A673 (cell line): Measurements from ENCODE around the gene ARHGEF39. TPM values are rescaled to one million over a fixed set of nuclear protein-coding genes. Genes with fewer than 3 reads are reported as not detected.

Experiments
- BruUV-seq: library from RNA; stranded (reverse); fragments of 400-500 nt; replicated peaks from 2 replicates; lab custom pipeline; 2021; lab: Mats Ljungman, UMichigan
- CTCF ChIA-PET: fragments of 300-600 bp; sonication (Branson Sonifier 250); formaldehyde crosslinking; loops from one replicate; lab custom pipeline; 2022; ENCODE audit warnings: antibody characterized with exemption; lab: Charles Lee
- POLR2A ChIA-PET: fragments of 300-600 bp; sonication (Branson Sonifier 250); formaldehyde crosslinking; loops from one replicate; lab custom pipeline; 2022; ENCODE audit warnings: antibody characterized with exemption; ENCODE audit not compliant: low non-redundant PET; lab: Charles Lee
- DNase-seq: peaks from one replicate; pipeline ENCODE4 v3.0.0-alpha.2; 2015; ENCODE audit warnings: low spot score
- H3K27ac ChIP-seq: fragments of 200-600 bp; sonication (generic); 2 replicates; pipeline ENCODE4 v1.5.1; 2016; ENCODE audit warnings: mixed run types, low read depth, mild to moderate bottlenecking, mixed read lengths, antibody characterized with exemption, low read length; ENCODE audit not compliant: poor library complexity, severe bottlenecking
- H3K27me3 ChIP-seq: fragments of 200-600 bp; sonication (generic); replicated peaks from 2 replicates; pipeline ENCODE4 v1.6.1; 2017; ENCODE audit warnings: mixed run types, low read depth, mild to moderate bottlenecking, mixed read lengths, antibody characterized with exemption, low read length; ENCODE audit not compliant: insufficient read depth, poor library complexity
- H3K36me3 ChIP-seq: fragments of 200-600 bp; sonication (generic); 2 replicates; pipeline ENCODE4 v1.6.1; 2016; ENCODE audit warnings: mixed run types, mild to moderate bottlenecking, mixed read lengths, antibody characterized with exemption, low read length; ENCODE audit not compliant: insufficient read depth, poor library complexity, severe bottlenecking
- H3K4me1 ChIP-seq: fragments of 200-600 bp; sonication (generic); 2 replicates; pipeline ENCODE4 v1.6.1; 2017; ENCODE audit warnings: mixed run types, mild to moderate bottlenecking, mixed read lengths, antibody characterized with exemption, low read length; ENCODE audit not compliant: insufficient read depth, poor library complexity, severe bottlenecking
- H3K4me3 ChIP-seq: fragments of 200-600 bp; sonication (generic); 2 replicates; pipeline ENCODE4 v1.5.1; 2016; ENCODE audit warnings: low read depth, mixed run types, mild to moderate bottlenecking, mixed read lengths, low read length; ENCODE audit not compliant: poor library complexity, severe bottlenecking
- H3K9me3 ChIP-seq: fragments of 200-600 bp; sonication (generic); 2 replicates; pipeline ENCODE4 v1.6.1; 2016; ENCODE audit warnings: mixed run types, low read depth, mild to moderate bottlenecking, mixed read lengths, antibody characterized with exemption, low read length; ENCODE audit not compliant: poor library complexity, severe bottlenecking
- EZH2 ChIP-seq: fragments of 200-600 bp; sonication (generic); IDR thresholded peaks from 2 replicates; pipeline ENCODE4 v1.6.1; 2017; ENCODE audit warnings: borderline replicate concordance, low read depth, mild to moderate bottlenecking, mixed read lengths, antibody characterized with exemption, low read length; ENCODE audit not compliant: poor library complexity, severe bottlenecking
- intact Hi-C: fragments of 100-400 bp; cut with micrococcal nuclease; formaldehyde crosslinking; loops from one replicate; pipeline ENCODE4 v1.10.0; 2022; ENCODE audit not compliant: unreplicated experiment
- total RNA-seq: library from RNA; stranded (reverse); gene quantifications from 2 replicates; pipeline ENCODE4 v1.2.3, GENCODE V29; 2021
- TF ChIP-seq, protein P1 (sequence below): fragments of 300-800, 200-600 bp; sonication (generic); conservative IDR thresholded peaks from 2 replicates; pipeline ENCODE4 v1.5.1; 2017; ENCODE audit warnings: low read depth, mild to moderate bottlenecking, antibody characterized with exemption, low read length, moderate library complexity, mixed read lengths

Gene ARHGEF39
- total RNA-seq, 1 experiment from 2014 or later, result 25.0 TPM

GRCh38 chr9:35656831-35657545, 8.0 kb downstream of the ARHGEF39 start:
- peak; percentile 46 for DNase-seq
- H3K4me1 ChIP-seq, result peaks cover 11% of the 10 kb centered on the region
- peak overlapping the region; percentile 97 for H3K27ac ChIP-seq
- intact Hi-C loops, result loop anchor here (5.0 kb wide), 3 partner anchors 75 to 540 kb away; partner anchors contain the start of genes ATOSB, CREB3, SPAG8 and TLN1
- H3K4me3 ChIP-seq, result peak overlapping the region; percentile 74
- no peaks in the 10 kb centered on the region for H3K9me3 ChIP-seq
- no peaks in the 10 kb centered on the region for H3K27me3 ChIP-seq
- POLR2A ChIA-PET, result no interaction called here
- CTCF ChIA-PET, result interaction anchor here (0.7 to 1.1 kb wide), 2 partner anchors 40 to 180 kb away, joined by 3 to 8 read pairs; no protein-coding TSS in a partner anchor
- TF ChIP-seq, protein P1, sequence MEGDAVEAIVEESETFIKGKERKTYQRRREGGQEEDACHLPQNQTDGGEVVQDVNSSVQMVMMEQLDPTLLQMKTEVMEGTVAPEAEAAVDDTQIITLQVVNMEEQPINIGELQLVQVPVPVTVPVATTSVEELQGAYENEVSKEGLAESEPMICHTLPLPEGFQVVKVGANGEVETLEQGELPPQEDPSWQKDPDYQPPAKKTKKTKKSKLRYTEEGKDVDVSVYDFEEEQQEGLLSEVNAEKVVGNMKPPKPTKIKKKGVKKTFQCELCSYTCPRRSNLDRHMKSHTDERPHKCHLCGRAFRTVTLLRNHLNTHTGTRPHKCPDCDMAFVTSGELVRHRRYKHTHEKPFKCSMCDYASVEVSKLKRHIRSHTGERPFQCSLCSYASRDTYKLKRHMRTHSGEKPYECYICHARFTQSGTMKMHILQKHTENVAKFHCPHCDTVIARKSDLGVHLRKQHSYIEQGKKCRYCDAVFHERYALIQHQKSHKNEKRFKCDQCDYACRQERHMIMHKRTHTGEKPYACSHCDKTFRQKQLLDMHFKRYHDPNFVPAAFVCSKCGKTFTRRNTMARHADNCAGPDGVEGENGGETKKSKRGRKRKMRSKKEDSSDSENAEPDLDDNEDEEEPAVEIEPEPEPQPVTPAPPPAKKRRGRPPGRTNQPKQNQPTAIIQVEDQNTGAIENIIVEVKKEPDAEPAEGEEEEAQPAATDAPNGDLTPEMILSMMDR, result no peak
- no peak for TF ChIP-seq EZH2
- peaks cover 21% of the 10 kb centered on the region for H3K36me3 ChIP-seq
- no TSS peak for BruUV-seq

GRCh38 chr9:35656348-35656747, 8.6 kb downstream of the ARHGEF39 start:
- no peak overlapping the region for H3K4me3 ChIP-seq
- H3K27me3 ChIP-seq, result no peaks in the 10 kb centered on the region
- TF ChIP-seq, protein P1, result no peak
- no peak for TF ChIP-seq EZH2
- no peak overlapping the region for H3K27ac ChIP-seq
- intact Hi-C loops, result loop anchor here (5.0 kb wide), 3 partner anchors 76 to 539 kb away; partner anchors contain the start of genes ATOSB, CREB3, SPAG8 and TLN1
- ChIA-PET CTCF (no interaction called here), POLR2A (no interaction called here)
- H3K36me3 ChIP-seq, result peaks cover 15% of the 10 kb centered on the region
- BruUV-seq, result no TSS peak
- no peaks in the 10 kb centered on the region for H3K9me3 ChIP-seq
- DNase-seq, result no peak
- peaks cover 11% of the 10 kb centered on the region for H3K4me1 ChIP-seq

DNA sequence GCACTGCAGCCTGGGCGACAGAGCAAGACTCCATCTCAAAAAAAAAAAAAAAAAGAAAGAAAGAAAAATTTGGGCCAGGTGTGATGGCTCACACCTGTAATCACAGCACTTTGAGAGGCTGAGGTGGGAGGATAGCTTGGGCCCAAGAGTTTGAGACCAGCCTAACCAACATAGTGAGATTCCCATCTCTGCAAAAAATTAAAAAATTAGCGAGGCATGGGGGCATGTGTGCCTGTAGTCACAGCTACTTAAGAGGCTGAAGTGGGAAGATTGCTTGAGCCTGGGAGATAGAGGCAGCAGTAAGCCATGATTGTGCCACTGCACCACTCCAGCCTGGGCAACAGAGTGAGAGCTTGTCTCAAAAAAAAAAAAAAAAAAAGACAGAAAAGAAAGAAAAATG, 11.4 kb downstream of the ARHGEF39 start:
- intact Hi-C loops, result no loop called here
- Histone ChIP-seq H3K36me3 (no peaks in the 10 kb centered on the region), H3K4me1 (no peaks in the 10 kb centered on the region), H3K9me3 (no peaks in the 10 kb centered on the region), H3K27ac (no peak overlapping the region), H3K4me3 (no peak overlapping the region), H3K27me3 (no peaks in the 10 kb centered on the region)
- no peak for DNase-seq
- CTCF ChIA-PET, result no interaction called here
- POLR2A ChIA-PET, result no interaction called here
- no TSS peak for BruUV-seq
- TF ChIP-seq, protein P1, result no peak
- no peak for TF ChIP-seq EZH2
